Measurements from ENCODE around the gene RRAGD.

DNA sequence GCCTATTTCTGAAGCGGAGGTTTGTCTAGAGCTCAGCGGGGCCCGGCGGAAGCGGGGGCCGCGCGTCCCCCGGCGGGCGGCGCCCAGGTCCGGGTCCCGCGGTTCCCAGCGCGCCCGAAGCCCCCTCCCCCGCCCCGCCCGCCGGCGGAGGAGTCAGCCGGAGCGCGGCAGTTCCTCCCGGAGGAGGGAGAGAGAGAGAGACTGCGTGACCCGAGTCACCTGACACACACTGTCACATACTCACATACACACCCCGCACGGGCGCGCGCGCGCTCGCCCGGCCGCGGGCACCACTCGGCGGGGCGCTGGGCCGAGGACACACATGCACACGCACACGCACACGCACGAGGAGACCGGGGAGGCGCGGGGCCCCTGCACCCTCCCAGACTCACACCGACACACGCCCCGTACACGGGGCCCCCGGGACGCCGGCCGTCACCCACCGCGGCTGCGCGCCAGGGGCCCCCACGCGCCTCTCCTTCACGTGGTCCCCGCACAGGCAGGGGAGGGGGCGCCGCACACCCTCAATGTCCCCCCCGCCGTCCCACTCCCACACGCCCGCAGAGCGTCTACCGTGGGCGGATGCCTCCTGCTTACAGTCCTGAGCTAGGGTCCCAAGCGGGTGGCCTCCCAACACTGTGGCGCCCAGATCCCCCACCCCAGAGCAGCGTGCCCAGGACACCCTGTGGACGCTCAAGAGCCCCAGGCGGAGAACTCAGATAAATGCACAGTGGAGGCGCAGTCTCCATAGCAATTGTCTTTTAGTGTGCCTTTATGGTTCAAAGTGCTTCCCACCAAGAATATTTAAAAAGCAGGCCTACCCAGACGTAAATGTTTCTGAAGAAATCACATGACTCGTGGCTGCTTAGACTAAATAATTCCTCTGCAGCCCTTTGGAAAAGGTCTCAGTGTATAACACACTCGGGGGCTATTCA, at the start of gene RRAGD:
- TF ChIP-seq, protein P1, sequence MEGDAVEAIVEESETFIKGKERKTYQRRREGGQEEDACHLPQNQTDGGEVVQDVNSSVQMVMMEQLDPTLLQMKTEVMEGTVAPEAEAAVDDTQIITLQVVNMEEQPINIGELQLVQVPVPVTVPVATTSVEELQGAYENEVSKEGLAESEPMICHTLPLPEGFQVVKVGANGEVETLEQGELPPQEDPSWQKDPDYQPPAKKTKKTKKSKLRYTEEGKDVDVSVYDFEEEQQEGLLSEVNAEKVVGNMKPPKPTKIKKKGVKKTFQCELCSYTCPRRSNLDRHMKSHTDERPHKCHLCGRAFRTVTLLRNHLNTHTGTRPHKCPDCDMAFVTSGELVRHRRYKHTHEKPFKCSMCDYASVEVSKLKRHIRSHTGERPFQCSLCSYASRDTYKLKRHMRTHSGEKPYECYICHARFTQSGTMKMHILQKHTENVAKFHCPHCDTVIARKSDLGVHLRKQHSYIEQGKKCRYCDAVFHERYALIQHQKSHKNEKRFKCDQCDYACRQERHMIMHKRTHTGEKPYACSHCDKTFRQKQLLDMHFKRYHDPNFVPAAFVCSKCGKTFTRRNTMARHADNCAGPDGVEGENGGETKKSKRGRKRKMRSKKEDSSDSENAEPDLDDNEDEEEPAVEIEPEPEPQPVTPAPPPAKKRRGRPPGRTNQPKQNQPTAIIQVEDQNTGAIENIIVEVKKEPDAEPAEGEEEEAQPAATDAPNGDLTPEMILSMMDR (IDR thresholded peaks at IDR 0.05; ENCODE audit: insufficient read depth, low read depth, low read length): no peak
- no peak for TF ChIP-seq EZH2 (IDR thresholded peaks at IDR 0.05; ENCODE audit: insufficient read depth, low read length)

All from astrocyte (in vitro differentiated cells and primary cell).